GM12892 (cell line): ENCODE data around the gene MAP1B.

Experiments used
- DNase-seq: peaks from one replicate; pipeline ENCODE4 v3.0.0; 2011; ENCODE audit not compliant: insufficient read length
- FAIRE-seq: peaks from 2 replicates; lab custom pipeline; 2011; peaks lifted over from hg19 to GRCh38; lab: Jason Lieb, UNC
- POLR2A ChIP-seq: IDR thresholded peaks from 2 replicates; pipeline ENCODE4 v1.6.1; 2011; ENCODE audit warnings: low read depth, low read length, control low read depth
- POLR2AphosphoS5 ChIP-seq: IDR thresholded peaks from 2 replicates; pipeline ENCODE4 v1.6.1; 2011; ENCODE audit warnings: low read depth, low read length, control low read depth
- TAF1 ChIP-seq: IDR thresholded peaks from 2 replicates; pipeline ENCODE4 v1.6.1; 2011; ENCODE audit warnings: low read depth, mild to moderate bottlenecking, control low read depth, low read length, borderline replicate concordance

The MAP1B gene

DNA sequence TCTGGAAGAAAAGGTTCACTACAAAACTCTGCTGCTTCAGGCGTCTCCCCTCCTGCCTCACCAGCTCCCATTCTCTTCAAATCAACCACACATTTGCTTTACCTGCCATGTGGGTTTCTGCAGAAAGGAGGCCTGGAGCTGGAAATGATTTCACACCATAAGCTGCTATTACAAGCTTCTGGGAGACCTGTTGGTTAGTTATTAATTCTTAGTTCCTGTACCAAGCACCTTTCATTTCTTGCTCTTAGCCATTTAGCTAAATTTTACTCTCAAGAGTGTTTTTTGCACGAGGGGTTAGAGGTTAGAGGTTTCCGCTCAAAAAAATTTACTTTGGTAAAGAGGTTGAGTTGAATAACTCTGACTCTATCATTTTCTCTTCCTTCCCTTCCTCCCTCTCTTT, 70.3 kb downstream of the MAP1B start:
- DNase-seq: no peak
- no peak for FAIRE-seq

DNA sequence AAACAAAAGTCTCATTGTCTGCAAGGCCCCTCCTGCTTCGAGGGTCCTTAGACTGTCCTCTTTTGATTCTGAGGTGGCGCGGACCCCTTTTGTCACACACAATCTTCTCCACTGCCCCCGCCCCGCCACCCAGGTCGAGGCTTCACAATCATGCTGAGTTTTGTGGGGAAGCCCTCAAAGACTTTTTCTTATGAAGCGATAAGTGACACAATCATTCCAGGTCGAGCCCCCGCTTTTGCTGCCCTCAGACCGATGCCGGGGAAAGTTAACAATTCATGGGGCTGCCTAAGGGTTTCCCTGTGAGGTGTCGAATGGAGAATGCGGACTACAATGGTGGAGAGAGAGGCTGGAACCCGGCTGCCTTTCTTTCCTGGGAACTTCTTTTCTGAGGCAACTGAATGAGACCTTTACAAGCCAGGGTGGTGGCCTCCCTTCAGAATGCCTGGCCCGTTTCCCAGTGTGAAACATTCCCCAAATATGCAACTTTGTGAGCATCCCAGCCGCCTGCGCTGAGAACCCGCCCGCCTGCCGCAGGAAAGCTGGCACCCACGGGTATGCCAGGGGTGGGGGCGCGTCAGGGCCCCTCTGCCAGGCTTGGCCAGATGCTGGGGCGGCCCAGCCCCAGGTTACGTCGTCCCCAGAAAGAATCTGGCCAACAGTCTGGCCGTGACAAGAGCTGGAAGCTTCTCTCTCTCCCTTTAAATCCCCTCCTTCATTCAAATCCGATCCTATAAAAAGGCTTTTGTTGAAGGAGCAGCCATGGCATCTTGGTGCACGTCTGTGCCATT, 71.9 kb downstream of the MAP1B start:
- no peak for TF ChIP-seq POLR2AphosphoS5
- no peak for TF ChIP-seq TAF1
- FAIRE-seq (no peak), DNase-seq (no peak)

More for the DNA sequence above, 70.3 kb downstream of the MAP1B start:
- TF ChIP-seq TAF1: no peak
- no peak for TF ChIP-seq POLR2A
- no peak for TF ChIP-seq POLR2AphosphoS5

- no peak for TF ChIP-seq POLR2A
- TF ChIP-seq POLR2AphosphoS5: no peak
- TF ChIP-seq TAF1: no peak
- DNase-seq: no peak
- no peak for FAIRE-seq
Measured at GRCh38 chr5:72179816-72180440, 72.7 kb downstream of the MAP1B start.

- TF ChIP-seq TAF1: no peak
- peak; percentile 36 for FAIRE-seq
- no peak for DNase-seq
Measured at GRCh38 chr5:72180925-72181324, 73.7 kb downstream of the MAP1B start.

DNA sequence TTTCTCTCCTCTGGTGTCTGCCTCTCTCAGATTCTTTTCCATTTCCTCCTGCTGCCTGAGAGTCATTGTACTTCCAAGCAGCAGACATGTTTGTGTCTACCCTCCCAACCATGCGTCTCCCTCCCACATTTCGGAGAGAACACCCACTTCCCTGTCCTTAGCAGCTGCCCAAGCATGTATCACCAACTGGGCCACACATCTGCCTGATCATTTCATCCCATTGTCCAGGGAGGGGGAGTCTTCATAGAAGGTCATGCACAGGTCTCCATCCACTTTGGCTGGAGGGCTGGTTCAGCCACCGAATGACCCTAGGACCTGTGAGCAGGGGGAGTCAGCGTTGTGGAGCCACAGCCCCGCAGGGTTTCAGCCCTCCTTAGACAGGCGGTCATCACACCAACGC, 75.4 kb downstream of the MAP1B start:
- TF ChIP-seq POLR2A: no peak
- FAIRE-seq: no peak
- DNase-seq: no peak

DNA sequence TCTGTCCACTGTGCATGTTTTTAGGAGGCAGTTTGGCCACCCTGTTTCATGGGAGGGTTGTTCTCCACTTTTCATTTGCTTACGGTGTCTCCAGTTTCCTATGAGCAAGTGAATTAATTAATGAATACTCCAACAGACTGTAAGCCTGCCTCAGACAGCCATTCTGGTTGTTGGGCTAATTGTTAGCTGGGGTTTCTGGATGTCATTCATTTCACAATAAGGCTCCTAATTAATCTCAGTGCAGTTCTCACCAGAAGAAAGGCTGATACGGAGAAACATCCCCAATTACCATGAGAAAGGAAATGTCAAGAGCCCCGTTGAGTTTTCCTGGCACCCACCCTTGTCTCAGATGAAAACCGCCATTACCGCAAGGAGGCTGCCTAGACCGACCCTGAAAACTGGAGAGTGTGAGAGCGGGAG, 75.8 kb downstream of the MAP1B start:
- no peak for DNase-seq
- TF ChIP-seq POLR2A: no peak
- TF ChIP-seq TAF1: no peak
- no peak for TF ChIP-seq POLR2AphosphoS5
- no peak for FAIRE-seq

DNA sequence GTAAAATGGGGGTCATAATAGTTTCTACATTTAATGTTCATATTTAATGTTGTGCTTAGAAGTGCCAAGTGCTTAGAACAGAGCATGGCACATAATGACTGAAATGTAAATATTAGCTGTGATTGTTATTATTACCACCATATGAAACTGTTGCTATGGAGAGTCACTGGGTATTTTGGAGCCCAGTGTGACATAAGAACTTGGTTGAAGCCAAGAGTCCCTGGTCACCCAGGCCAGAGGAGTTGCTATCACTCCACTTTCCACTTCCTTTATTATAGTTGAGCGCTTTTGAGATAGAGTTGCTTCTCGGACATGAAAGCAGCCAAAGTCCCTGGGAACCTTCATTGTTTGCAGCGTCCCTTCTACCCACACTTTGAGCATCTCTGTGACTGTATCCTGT, 77.1 kb downstream of the MAP1B start:
- FAIRE-seq (no peak), DNase-seq (no peak)
- TF ChIP-seq POLR2AphosphoS5 (no peak), POLR2A (no peak), TAF1 (no peak)

- FAIRE-seq (no peak), DNase-seq (no peak)
Measured at GRCh38 chr5:72185496-72186329, 78.4 kb downstream of the MAP1B start.

GRCh38 chr5:72187388-72188075, 80.3 kb downstream of the MAP1B start:
- DNase-seq (no peak), FAIRE-seq (no peak)
- TF ChIP-seq TAF1: no peak
- no peak for TF ChIP-seq POLR2A
- TF ChIP-seq POLR2AphosphoS5: no peak

More at GRCh38 chr5:72185496-72186329, 78.4 kb downstream of the MAP1B start:
- TF ChIP-seq POLR2AphosphoS5 (no peak), TAF1 (no peak), POLR2A (no peak)

DNA sequence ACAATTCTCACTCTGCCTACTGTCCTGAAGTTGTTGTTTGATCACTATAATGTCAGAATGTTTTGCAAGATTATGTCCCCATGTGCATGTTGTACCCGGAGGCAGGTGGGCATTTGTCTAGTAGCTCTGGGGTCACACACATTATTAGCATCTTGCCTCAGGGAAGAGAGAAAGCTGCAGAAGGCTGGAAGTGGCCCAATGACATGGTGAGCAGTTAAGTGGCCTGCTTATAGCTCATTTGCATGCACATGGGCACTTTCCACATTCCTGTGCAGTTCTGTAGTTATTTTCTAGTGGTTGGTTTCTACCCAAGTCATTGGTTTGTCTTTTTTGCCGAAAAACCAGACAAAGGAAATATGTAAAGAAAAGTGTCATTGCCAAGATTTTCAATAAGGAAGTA, 80.9 kb downstream of the MAP1B start:
- FAIRE-seq: no peak
- TF ChIP-seq POLR2A (no peak), POLR2AphosphoS5 (no peak), TAF1 (no peak)
- no peak for DNase-seq

GRCh38 chr5:72189146-72189545, 81.9 kb downstream of the MAP1B start:
- FAIRE-seq (no peak), DNase-seq (no peak)
- TF ChIP-seq POLR2A: no peak
- no peak for TF ChIP-seq TAF1
- TF ChIP-seq POLR2AphosphoS5: no peak
